Activated CD8-positive, alpha-beta memory T cell treated with anti-CD3 and anti-CD28 coated beads, Interleukin-2, amount 10 ng/mL, durations not matched to agents 7 days and 5 days (primary cell): ENCODE measurements around the gene GRIN2C. TPM values are rescaled to one million over a fixed set of nuclear protein-coding genes. Genes with fewer than 3 reads are reported as not detected.

ENCODE experiments used
- ATAC-seq: fragments of 150-1000 bp; cut with Tn5 transposase; one replicate; pipeline ENCODE4 v1.10.0; 2021; ENCODE audit warnings: moderate library complexity
- CTCF ChIA-PET: fragments of 350-600 bp; sonication (Branson Sonifier 250); formaldehyde crosslinking; loops from one replicate; lab custom pipeline; 2021; ENCODE audit warnings: antibody characterized with exemption; lab: Charles Lee
- DNase-seq: peaks from one replicate; pipeline ENCODE4 v3.0.0-alpha.2; 2020
- H3K27ac Mint-ChIP-seq: one replicate; pipeline ENCODE4 v1.8.0; 2021; ENCODE audit warnings: mild to moderate bottlenecking, mixed read lengths
- H3K27me3 Mint-ChIP-seq: one replicate; pipeline ENCODE4 v1.8.0; 2021; ENCODE audit warnings: mixed read lengths
- H3K36me3 Mint-ChIP-seq: one replicate; pipeline ENCODE4 v1.8.0; 2021; ENCODE audit warnings: mild to moderate bottlenecking, mixed read lengths
- H3K4me1 Mint-ChIP-seq: one replicate; pipeline ENCODE4 v1.8.0; 2021; ENCODE audit warnings: mixed read lengths
- H3K4me3 Mint-ChIP-seq: one replicate; pipeline ENCODE4 v1.8.0; 2021; ENCODE audit warnings: mild to moderate bottlenecking, moderate library complexity, mixed read lengths
- H3K9me3 Mint-ChIP-seq: one replicate; pipeline ENCODE4 v1.8.0; 2022; ENCODE audit warnings: low read depth, mixed read lengths
- total RNA-seq, 2 experiments: library from RNA; stranded (reverse); gene quantifications; one replicate each; pipeline ENCODE4 v1.2.3, GENCODE V29; 2021

The GRIN2C gene
- total RNA-seq, 2 experiments from 2014 or later: 0.07 to 0.09 TPM

GRCh38 chr17:74831444-74832146, 28.1 kb downstream of the GRIN2C start:
- CTCF ChIA-PET: interaction anchor here (1.2 kb wide), 1 partner anchor 12 kb away, joined by 3 read pairs; no protein-coding TSS in a partner anchor
- DNase-seq (no peak), ATAC-seq (no peak)
- Mint-ChIP-seq H3K27me3 (no peaks in the 10 kb centered on the region), H3K9me3 (no peaks in the 10 kb centered on the region), H3K4me3 (no peak overlapping the region), H3K27ac (no peak overlapping the region), H3K4me1 (no peaks in the 10 kb centered on the region), H3K36me3 (no peaks in the 10 kb centered on the region)

- no peaks in the 10 kb centered on the region for H3K4me1 Mint-ChIP-seq
- ATAC-seq (no peak), DNase-seq (no peak)
- H3K4me3 Mint-ChIP-seq: no peak overlapping the region
- H3K9me3 Mint-ChIP-seq: no peaks in the 10 kb centered on the region
- CTCF ChIA-PET: interaction anchor here (1.7 kb wide), 1 partner anchor 39 kb away, joined by 5 read pairs; no protein-coding TSS in a partner anchor
- H3K36me3 Mint-ChIP-seq: no peaks in the 10 kb centered on the region
- no peak overlapping the region for H3K27ac Mint-ChIP-seq
- no peaks in the 10 kb centered on the region for H3K27me3 Mint-ChIP-seq
Observed at GRCh38 chr17:74830861-74831260, 28.8 kb downstream of the GRIN2C start.

- H3K4me1 Mint-ChIP-seq: no peaks in the 10 kb centered on the region
- no peak for DNase-seq
- H3K9me3 Mint-ChIP-seq: no peaks in the 10 kb centered on the region
- no peaks in the 10 kb centered on the region for H3K27me3 Mint-ChIP-seq
- H3K27ac Mint-ChIP-seq: no peak overlapping the region
- no peaks in the 10 kb centered on the region for H3K36me3 Mint-ChIP-seq
- CTCF ChIA-PET: interaction anchor here (0.8 to 1.2 kb wide), 3 partner anchors 10 to 37 kb away, joined by 3 read pairs; no protein-coding TSS in a partner anchor
- ATAC-seq: no peak
- H3K4me3 Mint-ChIP-seq: no peak overlapping the region
Observed at GRCh38 chr17:74827800-74828199, 31.9 kb downstream of the GRIN2C start.

DNA sequence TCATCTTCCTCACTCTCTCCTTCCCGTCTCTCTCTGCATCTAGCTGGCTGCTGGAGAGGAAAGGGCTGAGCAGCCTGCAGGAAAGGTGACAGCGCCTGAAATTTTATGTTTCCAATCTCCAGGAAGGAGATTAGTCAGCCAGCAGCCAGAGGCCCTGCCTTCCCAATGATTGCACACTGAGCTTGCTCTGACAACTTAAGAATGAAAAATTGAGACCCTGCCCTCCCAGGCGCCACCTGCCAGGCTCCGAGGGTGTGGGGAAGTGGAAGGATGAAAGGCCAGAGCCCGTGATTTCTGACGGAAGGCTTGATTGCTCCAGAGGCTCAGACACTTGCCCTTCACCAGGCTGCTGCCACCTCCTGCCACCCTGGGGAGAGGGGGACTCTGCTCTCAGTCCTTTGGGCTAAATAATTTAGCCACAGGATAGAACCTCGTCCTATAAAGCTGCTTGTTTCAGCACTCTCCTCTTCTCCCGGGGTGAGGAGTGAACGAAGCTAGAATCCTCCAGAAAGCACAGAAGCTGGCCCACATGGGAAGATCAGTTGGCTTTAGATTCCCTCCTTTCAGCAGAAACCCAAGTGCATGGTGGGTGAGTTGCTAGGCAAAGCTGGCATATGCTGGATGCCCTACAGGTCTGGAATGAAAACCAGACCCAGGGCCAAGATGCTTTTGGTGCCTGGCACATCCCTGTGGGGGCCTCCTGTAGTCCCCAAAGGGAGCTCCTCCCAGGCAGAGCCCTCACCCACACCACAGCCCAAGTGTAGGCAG, 33.5 kb downstream of the GRIN2C start:
- DNase-seq: no peak
- CTCF ChIA-PET: interaction anchor here (1.2 kb wide), 1 partner anchor 35 kb away, joined by 4 read pairs; no protein-coding TSS in a partner anchor
- ATAC-seq: no peak

GRCh38 chr17:74824961-74825627, 34.6 kb downstream of the GRIN2C start:
- Mint-ChIP-seq H3K4me1 (no peaks in the 10 kb centered on the region), H3K4me3 (no peak overlapping the region), H3K9me3 (no peaks in the 10 kb centered on the region), H3K27ac (no peak overlapping the region), H3K36me3 (no peaks in the 10 kb centered on the region), H3K27me3 (no peaks in the 10 kb centered on the region)
- DNase-seq: no peak
- no peak for ATAC-seq
- CTCF ChIA-PET: no interaction called here

More for the DNA sequence above, 33.5 kb downstream of the GRIN2C start:
- Mint-ChIP-seq H3K4me1 (no peaks in the 10 kb centered on the region), H3K27ac (no peak overlapping the region), H3K4me3 (no peak overlapping the region), H3K36me3 (no peaks in the 10 kb centered on the region), H3K9me3 (no peaks in the 10 kb centered on the region), H3K27me3 (no peaks in the 10 kb centered on the region)

DNA sequence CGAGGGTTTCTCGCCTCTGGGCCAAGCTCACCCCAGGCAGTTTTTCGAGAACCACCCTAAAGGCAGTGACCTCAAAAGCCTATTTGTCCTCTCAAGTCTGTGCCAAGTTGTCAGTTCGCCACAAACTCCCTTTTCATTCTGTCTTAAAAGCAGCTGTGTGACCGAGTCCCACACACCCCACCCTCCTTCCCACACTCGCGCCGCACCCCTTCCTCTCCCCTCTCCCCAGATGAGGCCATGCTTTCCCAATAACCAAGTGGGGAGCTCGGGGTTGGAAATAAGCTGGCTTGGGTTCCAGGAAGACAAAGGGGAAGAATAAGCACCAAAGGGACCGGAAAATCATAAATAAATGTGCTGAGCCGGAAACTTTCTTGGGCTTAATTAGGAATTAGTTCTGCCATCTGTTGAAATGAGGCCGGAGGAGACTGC, 36.7 kb downstream of the GRIN2C start:
- CTCF ChIA-PET: interaction anchor here (0.7 kb wide), 1 partner anchor 32 kb away, joined by 3 read pairs; no protein-coding TSS in a partner anchor
- DNase-seq (no peak), ATAC-seq (no peak)
- Mint-ChIP-seq H3K4me3 (no peak overlapping the region), H3K4me1 (no peaks in the 10 kb centered on the region), H3K27me3 (no peaks in the 10 kb centered on the region), H3K36me3 (no peaks in the 10 kb centered on the region), H3K9me3 (no peaks in the 10 kb centered on the region), H3K27ac (no peak overlapping the region)

DNA sequence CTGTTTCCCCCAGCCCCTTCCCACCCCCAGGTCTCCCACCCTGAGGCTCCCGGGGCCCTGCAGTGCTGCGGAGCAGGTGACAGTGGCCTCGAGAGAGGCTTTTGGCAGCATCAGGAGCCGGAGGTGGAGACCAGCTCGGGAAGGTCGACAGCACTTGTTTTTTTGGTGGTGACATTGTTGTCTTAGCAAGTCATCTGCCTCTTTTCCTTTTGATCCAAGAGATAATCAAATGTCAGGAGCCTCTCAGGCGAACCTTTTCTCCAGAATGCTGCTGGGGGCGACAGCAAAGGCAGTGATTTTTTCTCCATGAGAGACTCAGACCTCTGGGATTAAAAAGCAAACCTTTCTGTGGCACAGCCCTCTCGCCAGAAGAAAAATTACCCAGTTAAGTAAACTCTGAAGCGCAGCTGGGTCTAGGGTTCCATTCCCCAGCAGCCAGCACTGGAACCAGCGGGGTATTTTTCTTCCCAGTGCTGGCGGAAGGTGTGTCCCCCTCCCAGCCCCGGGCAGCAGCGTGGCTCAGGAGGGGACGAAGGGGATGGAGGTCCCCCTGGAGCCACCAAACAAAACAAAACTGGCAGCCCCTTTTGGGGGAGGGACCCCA, 37.2 kb downstream of the GRIN2C start:
- CTCF ChIA-PET: interaction anchor here (0.7 kb wide), 1 partner anchor 31 kb away, joined by 3 read pairs; no protein-coding TSS in a partner anchor
- DNase-seq: no peak
- Mint-ChIP-seq H3K4me3 (no peak overlapping the region), H3K27ac (no peak overlapping the region), H3K36me3 (no peaks in the 10 kb centered on the region), H3K27me3 (no peaks in the 10 kb centered on the region), H3K4me1 (no peaks in the 10 kb centered on the region), H3K9me3 (no peaks in the 10 kb centered on the region)
- no peak for ATAC-seq

GRCh38 chr17:74821655-74822334, 37.9 kb downstream of the GRIN2C start:
- Mint-ChIP-seq H3K27me3 (no peaks in the 10 kb centered on the region), H3K36me3 (no peaks in the 10 kb centered on the region), H3K4me1 (no peaks in the 10 kb centered on the region), H3K4me3 (no peak overlapping the region), H3K9me3 (no peaks in the 10 kb centered on the region), H3K27ac (no peak overlapping the region)
- DNase-seq: no peak
- CTCF ChIA-PET: no interaction called here
- no peak for ATAC-seq

DNA sequence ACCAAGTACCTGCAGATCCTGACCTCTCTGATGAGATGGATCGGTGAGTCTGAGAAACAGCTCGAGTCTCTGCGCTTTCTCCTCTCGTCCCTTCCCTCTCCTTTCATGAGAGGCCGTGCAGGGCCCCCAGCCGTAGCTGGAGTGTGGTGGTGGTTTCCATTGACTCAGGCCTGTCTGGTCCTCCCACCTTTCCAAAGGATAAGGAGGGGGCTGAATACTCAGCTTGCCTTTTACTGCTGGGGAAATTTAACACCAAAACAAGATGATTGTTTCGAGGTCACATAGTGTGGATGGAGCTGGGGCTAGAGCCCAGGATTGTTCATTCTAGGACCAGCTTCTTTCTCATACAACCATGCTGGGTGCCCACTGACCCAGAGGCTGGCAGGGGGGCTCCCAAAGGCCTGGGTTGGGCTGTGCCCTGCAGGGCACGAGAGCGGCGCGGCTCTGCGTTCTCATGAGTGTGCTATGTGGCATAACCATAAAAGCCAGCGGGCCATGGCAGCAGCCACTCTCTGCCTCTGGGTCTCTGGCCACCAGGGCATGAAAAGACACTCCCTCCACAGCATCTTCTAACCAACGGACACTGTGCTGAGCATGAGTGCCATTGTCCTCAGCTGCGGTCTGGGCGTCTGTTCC, 39.8 kb downstream of the GRIN2C start:
- Mint-ChIP-seq H3K4me1 (peaks cover 12% of the 10 kb centered on the region), H3K4me3 (no peak overlapping the region), H3K9me3 (no peaks in the 10 kb centered on the region), H3K36me3 (no peaks in the 10 kb centered on the region), H3K27ac (no peak overlapping the region), H3K27me3 (no peaks in the 10 kb centered on the region)
- CTCF ChIA-PET: no interaction called here
- DNase-seq (no peak), ATAC-seq (no peak)

- DNase-seq: no peak
- Mint-ChIP-seq H3K9me3 (no peaks in the 10 kb centered on the region), H3K4me3 (no peak overlapping the region), H3K27me3 (no peaks in the 10 kb centered on the region), H3K36me3 (no peaks in the 10 kb centered on the region), H3K4me1 (peaks cover 12% of the 10 kb centered on the region), H3K27ac (no peak overlapping the region)
- no peak for ATAC-seq
- CTCF ChIA-PET: interaction anchor here (0.8 to 0.9 kb wide), 2 partner anchors 9 to 10 kb away, joined by 3 read pairs; no protein-coding TSS in a partner anchor
Observed at GRCh38 chr17:74818291-74818938, 41.3 kb downstream of the GRIN2C start.

DNA sequence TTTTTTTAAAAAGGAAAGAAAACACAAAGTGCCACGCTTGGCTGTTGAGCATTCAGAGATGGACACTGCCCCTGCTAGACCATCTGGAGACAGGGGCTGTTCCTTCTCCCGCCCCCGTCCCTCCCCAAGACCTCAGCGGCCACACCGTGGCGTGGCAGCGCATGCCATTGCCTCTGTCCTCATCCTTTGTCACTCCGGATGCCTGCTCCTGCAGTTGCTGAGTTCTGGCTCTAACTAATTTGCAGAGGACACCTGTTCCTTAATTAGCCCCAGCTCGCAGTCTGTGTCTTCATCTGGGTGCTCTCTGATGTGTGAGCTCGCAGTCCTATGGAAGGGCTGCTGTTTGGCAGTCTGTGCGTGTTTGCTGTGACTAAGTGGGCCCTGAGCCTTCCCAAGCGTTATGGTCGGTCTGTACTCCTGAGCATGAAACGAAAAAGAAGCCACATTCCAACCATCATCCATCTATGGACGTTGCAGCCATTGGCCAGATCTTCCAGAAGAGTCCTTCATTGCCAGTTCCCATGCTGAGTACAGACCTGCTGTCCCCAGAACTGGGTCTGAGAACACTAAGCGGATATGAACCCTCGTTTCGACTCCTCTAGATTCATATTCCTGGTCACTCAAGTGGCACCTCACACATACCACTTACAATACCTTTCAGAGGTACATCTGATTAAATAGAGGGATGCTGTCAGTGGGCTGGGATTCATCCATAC, 42.6 kb downstream of the GRIN2C start:
- Mint-ChIP-seq H3K27me3 (no peaks in the 10 kb centered on the region), H3K4me3 (no peak overlapping the region), H3K36me3 (no peaks in the 10 kb centered on the region), H3K4me1 (peaks cover 12% of the 10 kb centered on the region), H3K27ac (no peak overlapping the region), H3K9me3 (no peaks in the 10 kb centered on the region)
- no peak for ATAC-seq
- CTCF ChIA-PET: no interaction called here
- no peak for DNase-seq
